ENCODE results near the gene EVI5.
A peak's percentile ranks its signal among the peaks of the same experiment; 100 is the strongest.

Gene EVI5

DNA sequence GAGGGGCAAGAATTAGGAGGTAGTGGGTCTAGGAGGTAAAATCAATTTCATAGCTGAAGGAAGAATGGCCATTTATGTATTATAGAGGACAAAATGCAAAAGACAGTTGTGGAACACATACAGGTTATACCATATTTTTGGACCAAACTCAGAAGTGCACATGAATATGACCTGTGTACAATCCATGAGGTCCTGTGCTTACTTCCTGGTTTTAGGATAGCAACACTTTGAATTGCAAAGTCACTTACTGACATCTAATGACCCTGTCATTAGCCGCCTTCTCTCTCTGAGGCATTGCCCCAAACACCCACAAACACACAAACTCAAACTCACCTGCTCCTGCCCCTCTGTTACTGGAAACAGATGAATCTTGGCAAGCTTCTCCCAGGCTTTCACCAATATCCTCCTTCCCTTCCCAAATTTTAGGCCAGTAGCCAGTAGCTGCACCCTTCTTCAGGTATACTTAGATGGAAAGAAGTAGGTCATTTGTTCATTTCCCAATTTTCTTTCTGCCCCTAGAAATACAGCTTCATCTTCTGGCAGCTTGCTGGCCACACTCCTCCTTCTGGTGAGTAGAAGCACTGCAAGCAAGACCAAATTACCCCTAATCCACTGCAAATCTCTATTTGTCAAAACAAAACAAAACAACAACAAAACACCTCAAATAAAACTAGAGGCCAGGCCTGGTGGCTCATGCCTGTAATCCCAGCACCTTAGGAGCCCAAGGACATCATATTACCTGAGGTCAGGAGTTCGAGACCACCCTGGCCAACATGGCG lies 33.3 kb upstream of the EVI5 start:
- Mint-ChIP-seq H3K36me3 (ENCODE audit: low read depth) (no peaks in the 10 kb centered on the region), H3K27me3 (ENCODE audit: low read depth, poor library complexity) (peaks cover 8% of the 10 kb centered on the region), H3K9me3 (no peaks in the 10 kb centered on the region), H3K4me3 (no peak overlapping the region), H3K4me1 (peaks cover 16% of the 10 kb centered on the region), H3K27ac (peak overlapping the region; percentile 62)
- TF ChIP-seq, protein P1, sequence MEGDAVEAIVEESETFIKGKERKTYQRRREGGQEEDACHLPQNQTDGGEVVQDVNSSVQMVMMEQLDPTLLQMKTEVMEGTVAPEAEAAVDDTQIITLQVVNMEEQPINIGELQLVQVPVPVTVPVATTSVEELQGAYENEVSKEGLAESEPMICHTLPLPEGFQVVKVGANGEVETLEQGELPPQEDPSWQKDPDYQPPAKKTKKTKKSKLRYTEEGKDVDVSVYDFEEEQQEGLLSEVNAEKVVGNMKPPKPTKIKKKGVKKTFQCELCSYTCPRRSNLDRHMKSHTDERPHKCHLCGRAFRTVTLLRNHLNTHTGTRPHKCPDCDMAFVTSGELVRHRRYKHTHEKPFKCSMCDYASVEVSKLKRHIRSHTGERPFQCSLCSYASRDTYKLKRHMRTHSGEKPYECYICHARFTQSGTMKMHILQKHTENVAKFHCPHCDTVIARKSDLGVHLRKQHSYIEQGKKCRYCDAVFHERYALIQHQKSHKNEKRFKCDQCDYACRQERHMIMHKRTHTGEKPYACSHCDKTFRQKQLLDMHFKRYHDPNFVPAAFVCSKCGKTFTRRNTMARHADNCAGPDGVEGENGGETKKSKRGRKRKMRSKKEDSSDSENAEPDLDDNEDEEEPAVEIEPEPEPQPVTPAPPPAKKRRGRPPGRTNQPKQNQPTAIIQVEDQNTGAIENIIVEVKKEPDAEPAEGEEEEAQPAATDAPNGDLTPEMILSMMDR (IDR thresholded peaks at IDR 0.05) = peak; percentile 60
- no peak for DNase-seq

DNA sequence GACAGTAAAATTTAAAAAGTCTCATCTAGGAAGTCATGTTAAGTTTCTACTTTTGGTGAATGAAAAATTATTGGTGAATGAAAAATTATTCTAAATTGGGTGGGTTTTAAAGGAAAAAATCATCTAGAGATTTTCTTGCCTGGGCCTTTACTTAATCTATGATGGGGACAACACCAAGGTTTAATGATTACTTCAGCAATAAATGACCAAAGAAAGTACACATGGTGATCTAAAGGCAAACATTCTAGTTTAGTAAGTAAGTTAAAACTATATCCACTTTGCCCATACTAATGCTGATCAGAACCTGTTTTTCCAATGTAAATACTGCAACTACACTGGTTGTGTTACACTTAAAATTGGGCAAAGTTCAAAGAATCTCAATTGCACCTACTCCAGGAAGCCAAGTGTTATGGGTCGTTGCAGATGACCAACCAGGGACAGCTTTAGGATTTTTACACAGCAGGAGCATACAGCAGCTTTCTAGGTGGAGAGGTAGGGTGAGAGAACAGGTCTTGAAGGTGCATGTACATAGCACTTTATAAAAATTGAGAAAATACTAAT lies 32.3 kb upstream of the EVI5 start:
- H3K4me3 Mint-ChIP-seq = no peak overlapping the region
- H3K36me3 Mint-ChIP-seq (ENCODE audit: low read depth) = no peaks in the 10 kb centered on the region
- no peak overlapping the region for H3K27ac Mint-ChIP-seq
- H3K4me1 Mint-ChIP-seq = peaks cover 16% of the 10 kb centered on the region
- H3K9me3 Mint-ChIP-seq = no peaks in the 10 kb centered on the region
- peaks cover 16% of the 10 kb centered on the region for H3K27me3 Mint-ChIP-seq (ENCODE audit: low read depth, poor library complexity)
- TF ChIP-seq, protein P1 (IDR thresholded peaks at IDR 0.05) = no peak
- no peak for DNase-seq

DNA sequence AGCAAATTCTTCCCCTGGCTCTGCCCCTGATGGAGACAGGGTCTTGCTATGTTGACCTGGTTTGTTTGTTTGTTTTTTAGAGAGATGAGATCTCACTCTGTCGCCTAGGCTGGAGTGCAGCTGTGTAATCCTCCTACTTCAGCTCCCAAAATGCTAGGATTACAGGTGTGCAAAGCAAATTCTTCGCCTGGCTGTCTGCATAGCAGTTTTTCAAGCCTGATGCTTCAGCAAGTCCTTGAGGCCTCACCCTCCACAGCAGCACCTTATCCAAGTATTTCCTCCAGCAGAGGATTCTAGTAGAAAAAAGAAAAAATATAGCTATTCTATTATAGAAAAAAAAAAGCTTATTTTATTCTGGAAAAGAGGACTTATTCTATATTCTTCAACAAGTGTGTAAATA lies 31.8 kb upstream of the EVI5 start:
- no peak for DNase-seq
- Mint-ChIP-seq H3K4me1 (peaks cover 16% of the 10 kb centered on the region), H3K27ac (peak overlapping the region; percentile 47), H3K36me3 (ENCODE audit: low read depth) (no peaks in the 10 kb centered on the region), H3K4me3 (no peak overlapping the region), H3K27me3 (ENCODE audit: low read depth, poor library complexity) (peaks cover 17% of the 10 kb centered on the region), H3K9me3 (no peaks in the 10 kb centered on the region)
- TF ChIP-seq, protein P1 (IDR thresholded peaks at IDR 0.05) = no peak

DNA sequence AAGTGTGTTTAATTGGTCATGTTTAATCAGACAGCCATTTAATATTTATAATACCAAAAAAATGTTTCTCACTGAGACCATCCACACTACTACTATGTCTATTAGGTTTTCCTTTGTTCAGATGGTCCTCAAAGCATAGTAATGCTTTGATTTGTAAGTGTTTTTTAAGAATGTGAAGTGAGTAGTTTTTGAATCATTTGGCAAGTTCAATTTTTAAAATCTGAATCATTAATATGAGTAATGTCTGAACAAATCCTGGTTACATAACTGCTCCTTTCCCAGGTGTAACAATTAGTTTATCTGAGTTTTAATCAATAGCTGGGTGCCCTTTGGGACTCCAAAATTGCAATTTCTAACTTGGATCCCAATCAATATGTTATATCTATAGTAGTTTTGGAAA lies 23.5 kb upstream of the EVI5 start:
- Mint-ChIP-seq H3K9me3 (no peaks in the 10 kb centered on the region), H3K4me1 (no peaks in the 10 kb centered on the region), H3K27me3 (ENCODE audit: low read depth, poor library complexity) (peaks cover 9% of the 10 kb centered on the region), H3K27ac (no peak overlapping the region), H3K36me3 (ENCODE audit: low read depth) (no peaks in the 10 kb centered on the region), H3K4me3 (no peak overlapping the region)
- no peak for DNase-seq
- TF ChIP-seq, protein P1 (IDR thresholded peaks at IDR 0.05) = no peak

DNA sequence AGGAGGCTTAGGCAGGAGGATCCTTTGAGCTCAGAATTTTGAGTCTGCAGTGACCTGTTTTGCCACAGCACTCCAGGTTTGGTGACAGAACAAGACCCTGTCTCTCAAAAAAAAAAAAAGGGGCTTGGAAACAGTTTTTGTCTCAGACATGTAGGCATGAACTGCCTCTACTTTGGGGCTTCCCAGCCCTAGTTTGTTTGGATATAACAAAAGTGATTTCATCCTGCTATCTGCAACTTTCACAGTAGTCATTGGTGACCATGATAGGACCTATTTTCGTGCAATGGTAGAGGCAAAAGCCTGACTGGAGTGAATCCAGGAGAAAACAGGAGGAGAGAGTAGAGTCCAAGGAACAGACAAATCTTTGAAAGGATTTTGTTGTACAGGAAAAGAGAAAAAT lies 20.3 kb upstream of the EVI5 start:
- H3K4me3 Mint-ChIP-seq = no peak overlapping the region
- no peaks in the 10 kb centered on the region for H3K9me3 Mint-ChIP-seq
- peaks cover 3% of the 10 kb centered on the region for H3K27me3 Mint-ChIP-seq (ENCODE audit: low read depth, poor library complexity)
- TF ChIP-seq, protein P1 (IDR thresholded peaks at IDR 0.05) = no peak
- H3K36me3 Mint-ChIP-seq (ENCODE audit: low read depth) = no peaks in the 10 kb centered on the region
- H3K4me1 Mint-ChIP-seq = no peaks in the 10 kb centered on the region
- no peak overlapping the region for H3K27ac Mint-ChIP-seq
- no peak for DNase-seq

Data from nephron progenitor cell (in vitro differentiated cells).